Measurements from ENCODE around the gene FKBP11. TPM values are rescaled to one million over a fixed set of nuclear protein-coding genes. Genes with fewer than 3 reads are reported as not detected.
A peak's percentile ranks its signal among the peaks of the same experiment; 100 is the strongest.

Gene FKBP11
- total RNA-seq, 1 donor from 2014 or later: 19.5 TPM

DNA sequence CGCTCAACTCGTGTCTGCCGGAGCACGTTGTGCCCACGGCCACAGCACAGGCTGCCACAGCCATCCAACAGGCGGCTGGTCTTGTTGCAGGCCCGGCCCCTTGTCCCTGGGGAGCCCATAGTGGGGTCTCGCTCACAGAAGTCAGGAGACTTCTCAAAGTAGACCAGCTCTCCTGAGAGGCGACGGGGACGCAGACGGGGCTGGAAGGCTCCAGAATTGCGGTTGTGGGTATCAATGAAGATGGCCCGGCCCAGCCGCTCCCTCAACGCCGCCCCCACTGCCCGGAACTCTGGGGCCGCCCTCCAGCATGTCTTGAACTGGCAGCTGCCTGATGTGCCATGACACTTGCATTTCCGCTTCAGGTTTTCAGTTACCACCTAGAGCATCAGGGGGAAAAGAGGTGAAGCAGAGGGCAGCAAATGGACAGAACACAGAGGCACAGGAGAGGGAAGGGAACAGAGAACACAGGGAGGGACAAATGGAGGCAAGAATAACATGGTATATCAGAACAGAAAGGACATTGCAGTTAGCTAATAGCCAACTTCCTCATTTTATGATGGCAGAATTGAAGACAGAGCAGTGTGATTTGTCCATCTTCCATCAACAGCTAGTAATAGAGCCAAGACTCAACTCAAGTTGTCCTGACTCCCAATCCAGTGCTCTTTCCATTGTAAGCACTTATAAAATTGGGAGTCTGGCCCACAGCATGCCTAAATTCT is 41.0 kb upstream of the FKBP11 start:
- no peaks in the 10 kb centered on the region for H3K36me3 ChIP-seq
- DNase-seq (no peak), ATAC-seq (peak; percentile 31)
- H3K4me3 ChIP-seq: no peak overlapping the region
- intact Hi-C loops (cut with DNase I): no loop called here
- TF ChIP-seq, protein P1, sequence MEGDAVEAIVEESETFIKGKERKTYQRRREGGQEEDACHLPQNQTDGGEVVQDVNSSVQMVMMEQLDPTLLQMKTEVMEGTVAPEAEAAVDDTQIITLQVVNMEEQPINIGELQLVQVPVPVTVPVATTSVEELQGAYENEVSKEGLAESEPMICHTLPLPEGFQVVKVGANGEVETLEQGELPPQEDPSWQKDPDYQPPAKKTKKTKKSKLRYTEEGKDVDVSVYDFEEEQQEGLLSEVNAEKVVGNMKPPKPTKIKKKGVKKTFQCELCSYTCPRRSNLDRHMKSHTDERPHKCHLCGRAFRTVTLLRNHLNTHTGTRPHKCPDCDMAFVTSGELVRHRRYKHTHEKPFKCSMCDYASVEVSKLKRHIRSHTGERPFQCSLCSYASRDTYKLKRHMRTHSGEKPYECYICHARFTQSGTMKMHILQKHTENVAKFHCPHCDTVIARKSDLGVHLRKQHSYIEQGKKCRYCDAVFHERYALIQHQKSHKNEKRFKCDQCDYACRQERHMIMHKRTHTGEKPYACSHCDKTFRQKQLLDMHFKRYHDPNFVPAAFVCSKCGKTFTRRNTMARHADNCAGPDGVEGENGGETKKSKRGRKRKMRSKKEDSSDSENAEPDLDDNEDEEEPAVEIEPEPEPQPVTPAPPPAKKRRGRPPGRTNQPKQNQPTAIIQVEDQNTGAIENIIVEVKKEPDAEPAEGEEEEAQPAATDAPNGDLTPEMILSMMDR (IDR thresholded peaks at IDR 0.05): no peak
- H3K27me3 ChIP-seq: peaks cover 23% of the 10 kb centered on the region
- H3K4me1 ChIP-seq: peaks cover 16% of the 10 kb centered on the region
- no peaks in the 10 kb centered on the region for H3K9me3 ChIP-seq
- H3K27ac ChIP-seq: no peak overlapping the region

GRCh38 chr12:48965298-48965838 is 40.1 kb upstream of the FKBP11 start:
- no peak for DNase-seq
- no peak overlapping the region for H3K27ac ChIP-seq
- H3K36me3 ChIP-seq: no peaks in the 10 kb centered on the region
- ATAC-seq: no peak
- no peak overlapping the region for H3K4me3 ChIP-seq
- H3K4me1 ChIP-seq: peaks cover 8% of the 10 kb centered on the region
- H3K27me3 ChIP-seq: peaks cover 14% of the 10 kb centered on the region
- no peaks in the 10 kb centered on the region for H3K9me3 ChIP-seq
- intact Hi-C loops (cut with DNase I): no loop called here
- TF ChIP-seq, protein P1 (IDR thresholded peaks at IDR 0.05): no peak

DNA sequence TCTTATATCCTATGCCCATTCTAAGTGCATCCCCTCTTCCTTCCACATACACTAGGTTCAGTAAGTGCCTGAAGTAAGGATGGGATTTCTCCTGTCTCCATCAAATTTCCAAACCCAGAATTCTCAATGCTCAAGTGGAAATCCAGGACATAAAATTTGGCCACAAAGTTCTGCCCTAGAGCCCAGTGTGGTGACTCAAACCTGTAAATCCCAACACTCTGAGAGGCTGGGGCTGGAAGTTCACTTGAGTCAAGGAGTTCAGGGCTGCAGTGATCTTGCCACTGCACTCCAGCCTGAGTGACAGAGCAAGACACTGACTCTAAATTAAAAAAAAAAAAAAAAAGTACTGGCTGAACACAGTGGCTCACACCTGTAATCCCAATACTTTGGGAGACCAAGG is 36.5 kb upstream of the FKBP11 start:
- Histone ChIP-seq H3K4me1 (peaks cover 6% of the 10 kb centered on the region), H3K9me3 (no peaks in the 10 kb centered on the region)

DNA sequence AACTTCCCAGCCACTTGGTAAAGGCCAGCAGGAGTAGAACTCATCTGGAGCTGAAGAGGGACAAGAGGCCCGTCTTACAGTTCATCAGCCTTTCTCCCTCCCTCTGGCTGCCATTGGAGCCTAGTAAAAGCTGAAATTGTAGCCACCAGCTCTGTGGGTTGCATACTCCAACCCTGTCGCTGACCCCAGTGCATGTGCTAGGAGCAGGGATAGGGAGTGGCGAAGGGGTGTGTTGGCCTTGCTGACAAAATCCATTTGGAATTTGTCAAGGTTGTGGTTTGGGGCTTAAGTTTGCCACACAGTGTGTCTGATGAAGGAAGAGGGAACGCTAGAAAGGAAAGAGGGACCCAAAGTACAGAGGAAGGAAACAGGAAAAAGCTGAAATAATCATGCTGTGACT is 36.0 kb upstream of the FKBP11 start:
- Histone ChIP-seq H3K36me3 (no peaks in the 10 kb centered on the region), H3K27me3 (no peaks in the 10 kb centered on the region), H3K9me3 (no peaks in the 10 kb centered on the region), H3K27ac (no peak overlapping the region), H3K4me3 (no peak overlapping the region), H3K4me1 (peaks cover 6% of the 10 kb centered on the region)
- intact Hi-C loops (cut with DNase I): no loop called here
- TF ChIP-seq, protein P1 (IDR thresholded peaks at IDR 0.05): no peak
- ATAC-seq: no peak
- no peak for DNase-seq

More for the DNA sequence above, 36.5 kb upstream of the FKBP11 start:
- H3K4me3 ChIP-seq: no peak overlapping the region
- no peaks in the 10 kb centered on the region for H3K36me3 ChIP-seq
- no peak overlapping the region for H3K27ac ChIP-seq
- no peaks in the 10 kb centered on the region for H3K27me3 ChIP-seq
- DNase-seq (no peak), ATAC-seq (no peak)
- TF ChIP-seq, protein P1 (IDR thresholded peaks at IDR 0.05): no peak
- intact Hi-C loops (cut with DNase I): no loop called here

DNA sequence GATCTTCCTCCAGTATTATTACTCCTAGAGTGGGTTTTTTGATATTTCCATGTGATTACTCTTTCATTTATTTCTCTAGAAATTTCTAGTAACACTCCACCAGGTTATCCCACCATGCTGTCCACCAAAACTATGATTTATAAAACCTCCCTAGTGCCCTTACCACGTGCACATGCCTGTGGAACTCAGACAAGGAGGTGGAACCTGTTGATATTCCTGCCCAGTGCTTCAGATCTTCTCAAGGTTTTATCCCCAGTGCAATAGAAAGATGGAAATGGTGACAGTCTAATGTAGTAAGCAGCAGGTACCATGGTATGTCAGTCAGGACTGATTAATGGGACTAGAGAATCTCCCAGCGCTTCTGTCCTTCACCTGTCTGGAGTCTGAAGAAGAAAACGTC is 35.5 kb upstream of the FKBP11 start:
- Histone ChIP-seq H3K36me3 (no peaks in the 10 kb centered on the region), H3K4me3 (no peak overlapping the region), H3K27me3 (no peaks in the 10 kb centered on the region), H3K27ac (no peak overlapping the region), H3K9me3 (no peaks in the 10 kb centered on the region), H3K4me1 (peaks cover 10% of the 10 kb centered on the region)
- ATAC-seq (no peak), DNase-seq (no peak)
- TF ChIP-seq, protein P1 (IDR thresholded peaks at IDR 0.05): no peak
- intact Hi-C loops (cut with DNase I): no loop called here

Data from upper lobe of right lung (tissue), 1 donor.